Heart left ventricle (tissue), 16 donors: ENCODE measurements around the gene PRR23B. TPM values are rescaled to one million over a fixed set of nuclear protein-coding genes. Genes with fewer than 3 reads are reported as not detected.

Experiments
- ATAC-seq, 4 donors: fragments of 200-7000 bp; cut with Tn5 transposase; one replicate each; pipeline ENCODE4 v1.9.1; 2020 to 2022; ENCODE audit warnings: moderate library complexity in 4 of 4, mild to moderate bottlenecking in 3 of 4, moderate number of reproducible peaks in 1 of 4
- DNase-seq, 5 donors: peaks; one replicate each; pipeline ENCODE4 v3.0.0-alpha.2; 2020
- H3K27ac ChIP-seq, 12 donors: fragments of 200-600 bp; sonication (generic) in 4 of 12; one replicate each; pipeline versions ENCODE4 v1.5.0 to v1.8.0; 2016 to 2022; ENCODE audit warnings: mild to moderate bottlenecking in 2 of 12
- H3K27me3 ChIP-seq, 9 donors: fragments of 200-600 bp; sonication (generic) in 2 of 9; one replicate each; pipeline versions ENCODE4 v1.5.1 to v1.8.0; 2016 to 2022; ENCODE audit warnings: mild to moderate bottlenecking in 3 of 9
- H3K36me3 ChIP-seq, 9 donors: fragments of 200-600 bp; sonication (generic) in 2 of 9; one replicate each; pipeline versions ENCODE4 v1.5.0 to v1.8.0; 2018 to 2022; ENCODE audit warnings: mild to moderate bottlenecking in 2 of 9
- H3K4me1 ChIP-seq, 12 donors: fragments of 200-600 bp; sonication (generic) in 4 of 12; one replicate each; pipeline versions ENCODE4 v1.5.0 to v1.8.0; 2016 to 2022; ENCODE audit warnings: mild to moderate bottlenecking in 3 of 12
- H3K4me3 ChIP-seq, 12 donors: fragments of 200-600 bp; sonication (generic) in 4 of 12; one replicate each; pipeline versions ENCODE4 v1.5.0 to v1.8.0; 2017 to 2022; ENCODE audit warnings: mild to moderate bottlenecking in 9 of 12, moderate library complexity in 4 of 12
- H3K9me3 ChIP-seq, 12 donors: fragments of 200-600 bp; sonication (generic) in 4 of 12; one replicate each; pipeline versions ENCODE4 v1.5.0 to v1.8.0; 2016 to 2022; ENCODE audit warnings: mild to moderate bottlenecking in 1 of 12
- CTCF ChIP-seq, 12 donors: fragments of 200-600 bp; sonication (generic) in 4 of 12; IDR thresholded peaks; one replicate each; pipeline versions ENCODE4 v1.5.0 to v1.8.0; 2018 to 2022; ENCODE audit warnings: antibody characterized with exemption in 12 of 12, mild to moderate bottlenecking in 5 of 12
- POLR2A ChIP-seq, 2 donors: fragments of 450-650 bp; IDR thresholded peaks; one replicate each; pipeline ENCODE4 v1.6.1; 2017; ENCODE audit warnings: antibody characterized with exemption in 2 of 2, mild to moderate bottlenecking in 2 of 2, moderate library complexity in 2 of 2
- WGBS, 4 donors: extraction: QIAGEN DNeasy Blood & Tissue Kit in 2 of 4; methylation state at CpG; one replicate each; pipeline versions ENCODE4 v1.1.5 to v1.1.7; 2013 to 2018; 5-methylcytosine and 5-hydroxymethylcytosine counted together
- intact Hi-C, 10 donors: fragments of 100-400 bp; cut with DNase I; formaldehyde crosslinking; loops; one replicate each; pipeline versions ENCODE4 v1.11.1 to v1.14.2; 2022
- polyA plus RNA-seq, 2 donors: library from polyadenylated mRNA; stranded (reverse); fragments of 200-250 nt; gene quantifications; one replicate each; pipeline ENCODE4 v1.2.3, GENCODE V29; 2013
- total RNA-seq, 9 donors: library from RNA; depleted of rRNA in 2 of 9; stranded (reverse); fragments of >200 nt in 2 of 9; fragmentation: NEBNext Ultra II Directional in 3 of 9; extraction: Animal tissue kit (Norgen Biotek cat#: 25700) in 3 of 9; gene quantifications; one replicate each; pipeline versions ENCODE4 v1.1.0 to v1.2.4, GENCODE V29; 2016 to 2023
- donor health status: ischemic (EF 13 %, LVEDD 7.1; RV severe dilation, severe dysfunction).
- donor health status: healthy with polysubstance abuse.
- donor health status: DM: no; HTN: yes; CAD: no.
- donor health status: DM: no; HTN: no; CAD: no.
- donor health status: ischemic (EF 25% LVEDD 6.9; RV normal size, moderate dysfunction).
- donor health status: ischemic (EF 25% LVEDD 5.7; RV mildly dilated, moderate dysfunction).
- donor health status: healthy.
- donor health status: DM: yes; HTN: yes; CAD: no.
- donor health status: ischemic (EF 35%, LVEDD 5.7; RV mildly dilated, moderate dysfunction).
- donor health status: nonischemic (EF 11% LVEDD 7.7; RV severe dilation, severe dysfunction).
- donor health status: DM: yes; HTN: yes; CAD: no.
- donor health status: PGD.
- donor health status: ischemic (EF 29% LVEDD 5.4; RV normal size, mild dysfunction).
- donor health status: nonischemic (EF 23%, LVEDD 6.1; RV moderate dilation, normal function).

The PRR23B gene
- total and polyA plus RNA-seq, 11 donors: not detected

GRCh38 chr3:138984816-138985215 lies 35.9 kb downstream of the PRR23B start:
- H3K36me3 ChIP-seq: no peaks in the 10 kb centered on the region
- ATAC-seq (no peak), DNase-seq (no peak)
- H3K27ac ChIP-seq: no peak overlapping the region
- 46 to 72% (median 49%) methylated on average over 3 of the region's 3 CpGs for WGBS, 4 donors
- H3K4me1 ChIP-seq: no peaks in the 10 kb centered on the region
- intact Hi-C loops: no loop called here
- no peaks in the 10 kb centered on the region for H3K9me3 ChIP-seq
- no peak overlapping the region for H3K4me3 ChIP-seq
- TF ChIP-seq CTCF (IDR thresholded peaks at IDR 0.05) (no peak), POLR2A (IDR thresholded peaks at IDR 0.05) (no peak)
- no peaks in the 10 kb centered on the region for H3K27me3 ChIP-seq

GRCh38 chr3:138976047-138976446 lies 44.7 kb downstream of the PRR23B start:
- intact Hi-C loops: no loop called here
- TF ChIP-seq POLR2A (IDR thresholded peaks at IDR 0.05) (no peak), CTCF (IDR thresholded peaks at IDR 0.05) (no peak)
- DNase-seq: no peak
- no peaks in the 10 kb centered on the region for H3K9me3 ChIP-seq
- no peak for ATAC-seq
- H3K36me3 ChIP-seq: no peaks in the 10 kb centered on the region
- peaks cover 0 to 11% (median 1%) of the 10 kb centered on the region in 9 donors for H3K27me3 ChIP-seq
- H3K4me3 ChIP-seq: no peak overlapping the region
- peaks cover 0 to 6% (median 0%) of the 10 kb centered on the region in 12 donors for H3K4me1 ChIP-seq
- H3K27ac ChIP-seq: no peak overlapping the region

GRCh38 chr3:138975351-138975750 lies 45.4 kb downstream of the PRR23B start:
- H3K27me3 ChIP-seq: peaks cover 0 to 18% (median 4%) of the 10 kb centered on the region in 9 donors
- H3K36me3 ChIP-seq: no peaks in the 10 kb centered on the region
- intact Hi-C loops: no loop called here
- DNase-seq: no peak
- TF ChIP-seq CTCF (IDR thresholded peaks at IDR 0.05) (no peak), POLR2A (IDR thresholded peaks at IDR 0.05) (no peak)
- no peaks in the 10 kb centered on the region for H3K9me3 ChIP-seq
- WGBS, 4 donors: 89 to 90% (median 90%) methylated on average over 4 to 8 of the region's 8 CpGs
- H3K27ac ChIP-seq: no peak overlapping the region
- no peak overlapping the region for H3K4me3 ChIP-seq
- ATAC-seq: no peak
- H3K4me1 ChIP-seq: peaks cover 0 to 6% (median 0%) of the 10 kb centered on the region in 12 donors

DNA sequence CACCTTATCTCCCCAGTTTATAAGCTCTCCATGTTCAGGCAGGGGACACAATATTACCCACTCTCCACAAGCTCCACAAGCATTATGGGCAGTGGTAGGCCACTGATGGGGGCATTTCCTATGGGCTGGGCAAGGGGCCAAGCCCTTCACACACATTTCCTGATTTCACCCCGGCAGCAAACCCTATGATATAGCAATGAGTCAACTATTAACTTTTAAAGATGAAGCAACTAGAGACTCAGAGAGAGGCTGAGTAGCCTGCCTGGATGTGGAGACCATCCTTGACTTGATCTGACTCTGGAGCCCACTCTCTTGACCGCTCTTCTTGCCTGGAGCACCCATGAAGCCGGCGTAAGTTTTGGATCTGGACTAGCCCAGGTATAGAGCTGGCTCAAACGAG lies 46.3 kb downstream of the PRR23B start:
- H3K4me3 ChIP-seq: no peak overlapping the region
- no peak for ATAC-seq
- no peak for DNase-seq
- peaks cover 0 to 4% (median 0%) of the 10 kb centered on the region in 12 donors for H3K4me1 ChIP-seq
- intact Hi-C loops: no loop called here
- 76 to 84% (median 80%) methylated on average over 5 of the region's 5 CpGs for WGBS, 4 donors
- no peaks in the 10 kb centered on the region for H3K9me3 ChIP-seq
- no peaks in the 10 kb centered on the region for H3K36me3 ChIP-seq
- no peak for TF ChIP-seq POLR2A (IDR thresholded peaks at IDR 0.05)
- no peak for TF ChIP-seq CTCF (IDR thresholded peaks at IDR 0.05)
- peaks cover 0 to 24% (median 4%) of the 10 kb centered on the region in 9 donors for H3K27me3 ChIP-seq
- H3K27ac ChIP-seq: no peak overlapping the region
